HG02943 (cell line): ENCODE measurements around the gene SORCS1.

ENCODE experiments used
- ATAC-seq: cut with Tn5 transposase; IDR thresholded peaks from one replicate; pipeline ENCODE4 v1.9.1; 2021; ENCODE audit warnings: mild to moderate bottlenecking, low read depth, moderate library complexity; ENCODE audit not compliant: unreplicated experiment

SORCS1 gene

GRCh38 chr10:107118866-107119265, 45.6 kb downstream of the SORCS1 start:
- no peak for ATAC-seq

- no peak for ATAC-seq
Measured at GRCh38 chr10:107104026-107104652, 60.4 kb downstream of the SORCS1 start.

GRCh38 chr10:107103174-107104025, 61.1 kb downstream of the SORCS1 start:
- no peak for ATAC-seq

GRCh38 chr10:107098326-107098725, 66.2 kb downstream of the SORCS1 start:
- no peak for ATAC-seq

GRCh38 chr10:107094824-107095522, 69.5 kb downstream of the SORCS1 start:
- no peak for ATAC-seq

GRCh38 chr10:107092321-107092720, 72.2 kb downstream of the SORCS1 start:
- ATAC-seq = no peak

- no peak for ATAC-seq
Measured at GRCh38 chr10:107091126-107091525, 73.4 kb downstream of the SORCS1 start.

GRCh38 chr10:107085665-107086525, 78.6 kb downstream of the SORCS1 start:
- no peak for ATAC-seq

- no peak for ATAC-seq
Measured at GRCh38 chr10:107083388-107084009, 81.0 kb downstream of the SORCS1 start.

GRCh38 chr10:107081644-107082043, 82.9 kb downstream of the SORCS1 start:
- ATAC-seq = no peak

GRCh38 chr10:107075117-107075516, 89.4 kb downstream of the SORCS1 start:
- no peak for ATAC-seq

- no peak for ATAC-seq
Measured at GRCh38 chr10:107072786-107073185, 91.7 kb downstream of the SORCS1 start.

GRCh38 chr10:107072028-107072427, 92.5 kb downstream of the SORCS1 start:
- no peak for ATAC-seq

- ATAC-seq = no peak
Measured at GRCh38 chr10:107071301-107071700, 93.2 kb downstream of the SORCS1 start.

- no peak for ATAC-seq
Measured at GRCh38 chr10:107067843-107068242, 96.7 kb downstream of the SORCS1 start.

GRCh38 chr10:107064075-107064474, 100.4 kb downstream of the SORCS1 start:
- ATAC-seq = no peak

- no peak for ATAC-seq
Measured at GRCh38 chr10:107059872-107060271, 104.6 kb downstream of the SORCS1 start.

GRCh38 chr10:107059068-107059804, 105.3 kb downstream of the SORCS1 start:
- no peak for ATAC-seq

GRCh38 chr10:107058331-107058730, 106.2 kb downstream of the SORCS1 start:
- ATAC-seq = no peak
